ENCODE results near the gene CAV2.

The CAV2 gene

GRCh38 chr7:116502201-116503096 is 2.9 kb downstream of the CAV2 start:
- DNase-seq (ENCODE audit: low read depth): no peak
- peak overlapping the region; percentile 67 for H3K4me3 ChIP-seq (replicated peaks; ENCODE audit: low read depth, low read length)

DNA sequence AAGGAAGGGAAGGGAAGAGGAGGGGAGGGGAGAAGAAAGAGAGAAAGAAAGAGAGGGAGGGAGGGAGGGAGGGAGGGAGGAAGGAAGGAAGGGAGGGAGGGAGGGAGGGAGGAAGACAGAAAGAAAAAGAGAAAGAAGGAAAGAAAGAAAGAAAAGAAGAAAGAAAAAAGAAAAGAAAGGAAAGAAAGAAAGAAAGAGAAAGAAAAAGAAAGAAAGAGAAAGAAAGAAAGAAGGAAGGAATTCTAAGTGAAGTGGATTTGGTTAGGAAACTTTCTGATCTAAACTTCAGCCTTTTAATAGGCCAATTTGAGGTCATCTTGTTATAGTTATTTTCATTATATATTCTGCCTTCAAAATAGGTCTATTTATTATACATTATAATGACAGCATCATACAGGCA is 4.3 kb downstream of the CAV2 start:
- TF ChIP-seq, protein P1, sequence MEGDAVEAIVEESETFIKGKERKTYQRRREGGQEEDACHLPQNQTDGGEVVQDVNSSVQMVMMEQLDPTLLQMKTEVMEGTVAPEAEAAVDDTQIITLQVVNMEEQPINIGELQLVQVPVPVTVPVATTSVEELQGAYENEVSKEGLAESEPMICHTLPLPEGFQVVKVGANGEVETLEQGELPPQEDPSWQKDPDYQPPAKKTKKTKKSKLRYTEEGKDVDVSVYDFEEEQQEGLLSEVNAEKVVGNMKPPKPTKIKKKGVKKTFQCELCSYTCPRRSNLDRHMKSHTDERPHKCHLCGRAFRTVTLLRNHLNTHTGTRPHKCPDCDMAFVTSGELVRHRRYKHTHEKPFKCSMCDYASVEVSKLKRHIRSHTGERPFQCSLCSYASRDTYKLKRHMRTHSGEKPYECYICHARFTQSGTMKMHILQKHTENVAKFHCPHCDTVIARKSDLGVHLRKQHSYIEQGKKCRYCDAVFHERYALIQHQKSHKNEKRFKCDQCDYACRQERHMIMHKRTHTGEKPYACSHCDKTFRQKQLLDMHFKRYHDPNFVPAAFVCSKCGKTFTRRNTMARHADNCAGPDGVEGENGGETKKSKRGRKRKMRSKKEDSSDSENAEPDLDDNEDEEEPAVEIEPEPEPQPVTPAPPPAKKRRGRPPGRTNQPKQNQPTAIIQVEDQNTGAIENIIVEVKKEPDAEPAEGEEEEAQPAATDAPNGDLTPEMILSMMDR (IDR thresholded peaks at IDR 0.05; ENCODE audit: low read length, missing control alignments): no peak
- DNase-seq (ENCODE audit: low read depth): no peak
- H3K4me3 ChIP-seq (replicated peaks; ENCODE audit: low read depth, low read length): no peak overlapping the region

More at GRCh38 chr7:116502201-116503096, 2.9 kb downstream of the CAV2 start:
- TF ChIP-seq, protein P1 (IDR thresholded peaks at IDR 0.05; ENCODE audit: low read length, missing control alignments): no peak

- DNase-seq (ENCODE audit: low read depth): no peak
- TF ChIP-seq, protein P1 (IDR thresholded peaks at IDR 0.05; ENCODE audit: low read length, missing control alignments): no peak
These were observed 5.7 kb downstream of the CAV2 start for GRCh38 chr7:116505278-116505677.

DNA sequence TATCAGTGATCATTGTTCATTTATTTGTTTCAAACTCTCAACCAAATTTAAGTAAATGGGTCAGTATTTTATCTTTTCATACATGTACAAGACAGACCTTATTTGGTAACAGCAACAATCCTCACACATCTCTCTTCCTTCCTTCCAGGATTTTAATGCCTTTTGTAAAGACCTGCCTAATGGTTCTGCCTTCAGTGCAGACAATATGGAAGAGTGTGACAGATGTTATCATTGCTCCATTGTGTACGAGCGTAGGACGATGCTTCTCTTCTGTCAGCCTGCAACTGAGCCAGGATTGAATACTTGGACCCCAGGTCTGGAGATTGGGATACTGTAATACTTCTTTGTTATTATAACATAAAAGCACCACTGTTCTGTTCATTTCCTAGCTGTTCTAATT is 6.3 kb downstream of the CAV2 start:
- TF ChIP-seq, protein P1 (IDR thresholded peaks at IDR 0.05; ENCODE audit: low read length, missing control alignments): no peak

More at GRCh38 chr7:116505278-116505677, 5.7 kb downstream of the CAV2 start:
- no peak overlapping the region for H3K4me3 ChIP-seq (replicated peaks; ENCODE audit: low read depth, low read length)

GRCh38 chr7:116509982-116510579 is 10.5 kb downstream of the CAV2 start:
- no peak overlapping the region for H3K4me3 ChIP-seq (replicated peaks; ENCODE audit: low read depth, low read length)
- no peak for DNase-seq (ENCODE audit: low read depth)
- TF ChIP-seq, protein P1 (IDR thresholded peaks at IDR 0.05; ENCODE audit: low read length, missing control alignments): no peak

More for the DNA sequence above, 6.3 kb downstream of the CAV2 start:
- H3K4me3 ChIP-seq (replicated peaks; ENCODE audit: low read depth, low read length): no peak overlapping the region
- DNase-seq (ENCODE audit: low read depth): no peak

DNA sequence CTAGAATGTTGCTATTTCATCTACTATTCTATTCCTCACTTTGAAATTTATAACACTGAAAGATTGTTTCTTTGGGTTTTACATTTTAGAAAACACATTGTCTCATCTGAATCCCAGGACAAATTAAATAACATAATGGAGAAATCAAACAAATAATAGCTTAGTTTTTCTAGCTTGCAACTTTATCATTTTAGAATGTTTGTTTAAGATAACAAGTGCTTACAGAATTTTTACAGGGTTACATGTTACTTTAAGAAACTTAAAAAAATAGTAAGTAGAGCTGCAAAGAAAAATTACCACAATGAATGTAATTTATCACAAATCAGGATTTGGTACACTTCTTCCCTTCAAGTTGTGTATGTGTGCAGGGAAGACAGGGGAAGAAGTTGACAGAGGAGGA is 11.3 kb downstream of the CAV2 start:
- no peak overlapping the region for H3K4me3 ChIP-seq (replicated peaks; ENCODE audit: low read depth, low read length)
- DNase-seq (ENCODE audit: low read depth): no peak
- TF ChIP-seq, protein P1 (IDR thresholded peaks at IDR 0.05; ENCODE audit: low read length, missing control alignments): no peak

Measured in fibroblast of pulmonary artery (primary cell).